Activated T-cell treated with anti-CD3 and anti-CD28 coated beads, Interleukin-2, amount 50 U/mL, for 72 hours (primary cell): ENCODE results near the gene RSAD2. TPM values are rescaled to one million over a fixed set of nuclear protein-coding genes. Genes with fewer than 3 reads are reported as not detected.

ENCODE experiments used
- ATAC-seq, 2 donors: fragments of 150-1000 bp; cut with Tn5 transposase; replicated peaks in 1 of 2; 2 replicates each; pipeline ENCODE4 v1.10.0; 2021; ENCODE audit warnings: moderate library complexity in 2 of 2, mild to moderate bottlenecking in 1 of 2
- DNase-seq, 2 donors: peaks; one replicate each; pipeline ENCODE4 v3.0.0; 2021 to 2022; ENCODE audit warnings: mixed read lengths in 1 of 2
- H3K27ac Mint-ChIP-seq: one replicate; pipeline ENCODE4 v1.8.0; 2022; ENCODE audit warnings: mild to moderate bottlenecking, moderate library complexity, mixed read lengths
- H3K27me3 Mint-ChIP-seq: one replicate; pipeline ENCODE4 v1.8.0; 2022; ENCODE audit warnings: low read depth, mixed read lengths
- H3K36me3 Mint-ChIP-seq, 2 donors: one replicate each; pipeline ENCODE4 v1.8.0; 2022; ENCODE audit warnings: mixed read lengths in 2 of 2, mild to moderate bottlenecking in 1 of 2; ENCODE audit not compliant: insufficient read depth in 2 of 2
- H3K4me1 Mint-ChIP-seq: one replicate; pipeline ENCODE4 v1.8.0; 2022; ENCODE audit warnings: low read depth, mixed read lengths
- H3K4me3 Mint-ChIP-seq, 2 donors: one replicate each; pipeline ENCODE4 v1.8.0; 2022; ENCODE audit warnings: mild to moderate bottlenecking in 2 of 2, mixed read lengths in 2 of 2, moderate library complexity in 2 of 2
- H3K9me3 Mint-ChIP-seq, 2 donors: one replicate each; pipeline ENCODE4 v1.8.0; 2022; ENCODE audit warnings: mixed read lengths in 2 of 2
- total RNA-seq, 2 donors: library from RNA; stranded (reverse); gene quantifications; one replicate each; pipeline ENCODE4 v1.2.3, GENCODE V29; 2022

RSAD2 gene
- total RNA-seq, 2 donors from 2014 or later, result 5.4 to 17.8 TPM

DNA sequence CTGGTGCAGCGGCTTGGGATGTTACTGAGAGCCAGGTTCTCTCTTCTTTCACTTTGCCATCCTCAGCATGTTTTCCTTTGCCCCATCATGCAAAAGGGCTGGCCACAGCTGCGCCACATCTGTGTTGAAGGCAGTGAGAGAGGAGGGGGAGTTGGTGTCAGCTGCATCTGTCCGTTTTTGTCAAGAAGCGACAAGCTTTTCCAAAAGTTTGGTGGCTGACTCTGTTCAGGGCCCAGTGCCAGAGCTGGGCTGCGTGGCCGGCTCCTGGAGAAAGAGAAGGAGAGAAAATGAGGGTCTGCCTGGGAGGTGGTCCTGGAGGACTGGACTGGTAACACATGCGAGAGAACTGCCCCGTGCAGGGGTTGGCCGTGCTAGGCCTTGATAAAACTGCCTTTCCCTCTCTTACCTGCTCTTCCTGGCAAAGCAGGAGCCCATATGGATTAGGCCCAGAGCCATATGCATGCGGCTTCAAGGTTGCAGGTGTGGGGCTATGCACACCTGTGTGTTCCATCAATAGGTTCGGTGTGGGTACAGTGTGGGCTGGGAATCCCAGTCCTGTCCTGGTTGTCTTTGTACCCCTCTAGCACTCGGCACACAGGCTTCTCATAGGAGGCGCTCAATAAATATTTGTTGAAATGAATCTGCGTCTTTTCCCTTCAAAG, 48.6 kb downstream of the RSAD2 start:
- Mint-ChIP-seq H3K4me1 (peaks cover 66% of the 10 kb centered on the region), H3K4me3 (no peak overlapping the region), H3K36me3 (peaks cover 14 to 40% of the 10 kb centered on the region in 2 donors), H3K27me3 (no peaks in the 10 kb centered on the region), H3K9me3 (peaks cover 2 to 5% of the 10 kb centered on the region in 2 donors), H3K27ac (no peak overlapping the region)
- DNase-seq (no peak), ATAC-seq (no peak)

DNA sequence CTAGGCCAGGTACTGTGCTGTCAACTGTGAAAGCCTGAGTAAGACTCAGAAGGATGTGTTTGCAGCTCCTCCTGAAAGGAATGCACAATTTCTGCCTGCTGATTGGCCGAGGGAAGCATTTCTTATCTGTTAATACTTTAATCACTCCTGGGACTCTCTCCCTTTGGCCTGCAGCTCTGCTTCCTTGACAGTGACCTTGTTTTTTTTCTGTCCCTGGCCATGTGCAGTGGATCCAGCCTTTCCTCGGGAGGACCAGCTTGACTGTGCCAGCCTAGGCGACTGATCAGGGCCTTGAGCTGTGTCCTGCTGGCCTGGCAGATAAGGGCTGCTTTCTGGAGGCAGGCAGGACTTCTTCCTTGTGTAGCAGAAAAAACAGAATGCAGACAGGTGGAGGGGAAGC, 49.6 kb downstream of the RSAD2 start:
- H3K4me1 Mint-ChIP-seq, result peaks cover 65% of the 10 kb centered on the region
- H3K36me3 Mint-ChIP-seq, result peaks cover 15 to 49% of the 10 kb centered on the region in 2 donors
- no peak for DNase-seq
- H3K27me3 Mint-ChIP-seq, result no peaks in the 10 kb centered on the region
- H3K4me3 Mint-ChIP-seq, result no peak overlapping the region
- H3K27ac Mint-ChIP-seq, result no peak overlapping the region
- ATAC-seq, result no peak
- peaks cover 3 to 5% of the 10 kb centered on the region in 2 donors for H3K9me3 Mint-ChIP-seq

DNA sequence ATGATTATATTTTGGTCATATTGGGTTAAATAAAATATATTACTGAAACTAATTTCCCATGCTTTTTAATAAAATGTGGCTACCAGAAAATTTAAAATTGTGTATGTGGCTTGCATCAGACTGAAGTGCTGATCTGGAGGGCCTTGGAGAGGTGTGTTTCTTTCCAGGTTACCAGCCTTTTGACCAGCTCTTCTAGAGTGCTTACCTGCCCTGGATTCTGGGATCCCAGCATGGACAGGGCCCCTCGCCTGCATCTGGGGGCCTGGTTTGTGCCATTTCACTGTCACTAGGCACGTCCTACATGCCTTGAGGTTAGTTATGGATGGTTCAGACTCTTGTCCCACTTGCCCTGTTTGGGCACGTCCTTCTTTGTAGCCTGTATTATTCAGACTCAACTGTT, 50.2 kb downstream of the RSAD2 start:
- H3K4me1 Mint-ChIP-seq, result peaks cover 63% of the 10 kb centered on the region
- H3K9me3 Mint-ChIP-seq, result peaks cover 3 to 5% of the 10 kb centered on the region in 2 donors
- no peaks in the 10 kb centered on the region for H3K27me3 Mint-ChIP-seq
- ATAC-seq (no peak), DNase-seq (no peak)
- no peak overlapping the region for H3K27ac Mint-ChIP-seq
- no peak overlapping the region for H3K4me3 Mint-ChIP-seq
- peaks cover 15 to 50% of the 10 kb centered on the region in 2 donors for H3K36me3 Mint-ChIP-seq

DNA sequence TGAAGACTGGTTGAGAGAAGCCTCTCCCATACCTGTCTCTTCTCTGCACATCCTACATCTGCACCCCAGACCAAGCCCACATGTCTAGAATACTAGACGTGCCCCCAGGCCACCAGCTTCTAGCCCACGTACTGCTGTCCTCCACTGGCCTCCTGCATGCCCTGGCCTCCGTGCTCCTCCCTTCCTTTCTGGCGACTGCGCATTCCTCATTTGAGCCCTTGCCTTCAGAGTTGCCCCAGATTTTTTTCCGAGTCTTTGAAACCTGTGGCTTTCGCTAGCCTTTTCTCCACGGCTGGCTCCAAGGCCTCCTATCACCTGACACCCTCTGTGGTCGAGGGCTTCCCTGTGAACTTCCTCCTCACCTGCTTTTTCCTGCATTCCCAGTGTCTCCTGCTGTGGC, 50.9 kb downstream of the RSAD2 start:
- peaks cover 15 to 49% of the 10 kb centered on the region in 2 donors for H3K36me3 Mint-ChIP-seq
- peaks cover 3 to 5% of the 10 kb centered on the region in 2 donors for H3K9me3 Mint-ChIP-seq
- no peaks in the 10 kb centered on the region for H3K27me3 Mint-ChIP-seq
- H3K27ac Mint-ChIP-seq, result peak overlapping the region; percentile 83
- ATAC-seq (no peak), DNase-seq (no peak)
- H3K4me3 Mint-ChIP-seq, result peak overlapping the region in 1 of 2 donors; percentile 24
- H3K4me1 Mint-ChIP-seq, result peaks cover 62% of the 10 kb centered on the region

DNA sequence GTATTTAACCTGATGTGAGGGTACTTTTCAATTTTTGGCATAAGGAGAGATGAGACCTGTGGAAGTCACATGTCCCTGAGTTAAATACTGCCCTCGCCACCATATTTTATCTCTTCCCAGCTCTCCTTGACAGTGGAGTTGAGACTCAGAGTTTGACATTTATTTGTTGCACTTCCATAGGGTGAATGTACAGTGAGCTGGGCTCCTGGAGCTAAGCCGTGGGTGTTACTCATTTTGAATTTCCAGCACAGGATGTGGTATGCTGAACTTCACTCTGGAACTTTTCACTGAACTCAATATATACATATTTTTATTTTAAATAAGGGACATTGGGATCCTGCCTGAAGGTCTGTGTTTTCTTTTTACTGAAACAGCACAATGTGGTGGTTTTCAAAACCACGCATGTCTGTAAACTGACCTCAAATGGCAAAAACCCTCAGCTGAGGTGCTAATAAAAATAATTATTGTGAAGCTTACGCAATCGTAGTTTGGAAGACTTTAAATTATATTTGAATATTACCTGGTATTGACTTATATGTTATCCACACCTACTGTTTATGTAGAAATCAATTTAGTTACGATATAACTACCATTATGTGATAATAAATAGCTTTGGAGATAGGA, 51.7 kb downstream of the RSAD2 start:
- no peak overlapping the region for H3K27ac Mint-ChIP-seq
- ATAC-seq (no peak), DNase-seq (no peak)
- peak overlapping the region in 1 of 2 donors; percentile 4 for H3K4me3 Mint-ChIP-seq
- no peaks in the 10 kb centered on the region for H3K27me3 Mint-ChIP-seq
- peaks cover 3 to 5% of the 10 kb centered on the region in 2 donors for H3K9me3 Mint-ChIP-seq
- peaks cover 15 to 42% of the 10 kb centered on the region in 2 donors for H3K36me3 Mint-ChIP-seq
- peaks cover 59% of the 10 kb centered on the region for H3K4me1 Mint-ChIP-seq

DNA sequence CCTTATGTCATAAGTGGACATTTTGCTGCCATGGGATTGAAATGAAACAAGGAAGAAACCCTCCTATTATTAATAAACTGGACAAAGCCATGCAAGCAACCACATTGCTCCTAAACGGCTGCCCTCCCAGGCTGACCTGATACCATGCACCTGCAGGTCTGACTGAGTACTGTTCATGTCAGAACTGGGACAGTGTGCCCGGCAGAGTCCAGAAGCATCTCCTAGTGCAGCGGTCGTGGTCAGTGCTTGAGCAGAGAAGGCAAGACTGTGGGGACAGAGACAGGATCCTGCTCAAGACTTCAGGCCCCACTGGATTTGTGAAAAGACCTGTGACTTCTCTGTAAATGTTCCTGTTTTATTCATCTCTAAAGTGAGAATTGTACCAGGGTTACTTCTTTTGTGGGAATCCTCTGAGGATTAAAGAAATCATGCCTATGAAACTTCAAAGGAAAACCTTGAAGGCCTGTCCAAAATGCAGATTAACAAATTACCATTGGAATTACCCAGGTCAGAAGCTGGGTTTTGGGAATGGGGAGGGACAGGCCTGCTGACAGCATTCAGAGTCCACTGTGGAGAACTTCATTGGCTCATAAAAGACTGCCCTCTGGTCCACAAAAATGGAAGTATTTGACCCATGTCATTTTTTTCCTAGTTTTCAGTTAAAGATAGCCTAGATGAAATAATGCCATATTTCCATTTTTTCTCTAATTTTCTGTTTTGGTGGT, 53.5 kb downstream of the RSAD2 start:
- Mint-ChIP-seq H3K27ac (peak overlapping the region; percentile 22), H3K4me1 (peaks cover 51% of the 10 kb centered on the region), H3K27me3 (no peaks in the 10 kb centered on the region), H3K9me3 (peaks cover 3 to 5% of the 10 kb centered on the region in 2 donors), H3K36me3 (peaks cover 15 to 36% of the 10 kb centered on the region in 2 donors), H3K4me3 (no peak overlapping the region)
- no peak for DNase-seq
- ATAC-seq, result no peak

DNA sequence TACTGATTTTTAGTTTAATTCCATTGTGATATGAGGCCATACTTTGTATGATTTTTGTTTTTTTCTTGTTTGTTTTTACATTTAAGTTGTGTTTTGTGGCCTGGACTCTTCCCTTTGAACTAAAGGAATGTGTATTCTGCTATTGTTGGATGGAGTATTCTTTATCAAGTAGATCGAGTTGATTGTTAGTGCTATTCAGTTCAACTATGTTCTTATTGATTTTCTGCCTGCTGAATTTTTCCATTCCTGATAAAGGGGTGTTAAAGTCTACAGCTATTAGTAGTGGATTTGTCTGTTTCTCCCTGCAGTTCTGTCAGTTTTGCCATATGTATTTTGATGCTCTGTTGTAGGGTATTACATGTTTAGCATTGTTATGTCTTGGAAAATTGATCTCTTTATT, 54.2 kb downstream of the RSAD2 start:
- peak overlapping the region; percentile 22 for H3K27ac Mint-ChIP-seq
- ATAC-seq (no peak), DNase-seq (no peak)
- no peaks in the 10 kb centered on the region for H3K27me3 Mint-ChIP-seq
- peaks cover 50% of the 10 kb centered on the region for H3K4me1 Mint-ChIP-seq
- peaks cover 15 to 32% of the 10 kb centered on the region in 2 donors for H3K36me3 Mint-ChIP-seq
- H3K4me3 Mint-ChIP-seq, result no peak overlapping the region
- peaks cover 3 to 5% of the 10 kb centered on the region in 2 donors for H3K9me3 Mint-ChIP-seq

DNA sequence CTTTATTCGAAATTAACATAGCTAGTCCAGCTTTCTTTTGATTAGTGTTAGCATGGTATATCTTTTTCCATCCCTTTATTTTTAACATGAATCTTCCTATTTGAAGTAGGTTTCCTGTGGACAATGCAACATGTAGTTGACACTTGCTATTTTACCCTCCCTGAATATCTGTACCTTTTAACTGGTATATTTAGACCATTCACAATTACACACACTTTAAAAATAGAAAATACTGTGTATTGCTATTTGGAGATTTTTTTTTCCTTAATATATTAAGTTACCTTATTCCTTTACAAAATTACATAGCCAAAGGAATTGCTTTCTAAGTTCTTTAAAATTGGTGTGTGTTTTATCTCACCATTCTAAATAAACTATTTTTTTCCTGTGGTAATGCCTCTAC, 54.6 kb downstream of the RSAD2 start:
- H3K9me3 Mint-ChIP-seq, result peaks cover 3 to 5% of the 10 kb centered on the region in 2 donors
- H3K4me1 Mint-ChIP-seq, result peaks cover 50% of the 10 kb centered on the region
- H3K36me3 Mint-ChIP-seq, result peaks cover 15 to 28% of the 10 kb centered on the region in 2 donors
- H3K27me3 Mint-ChIP-seq, result no peaks in the 10 kb centered on the region
- DNase-seq (no peak), ATAC-seq (no peak)
- no peak overlapping the region for H3K4me3 Mint-ChIP-seq
- no peak overlapping the region for H3K27ac Mint-ChIP-seq

DNA sequence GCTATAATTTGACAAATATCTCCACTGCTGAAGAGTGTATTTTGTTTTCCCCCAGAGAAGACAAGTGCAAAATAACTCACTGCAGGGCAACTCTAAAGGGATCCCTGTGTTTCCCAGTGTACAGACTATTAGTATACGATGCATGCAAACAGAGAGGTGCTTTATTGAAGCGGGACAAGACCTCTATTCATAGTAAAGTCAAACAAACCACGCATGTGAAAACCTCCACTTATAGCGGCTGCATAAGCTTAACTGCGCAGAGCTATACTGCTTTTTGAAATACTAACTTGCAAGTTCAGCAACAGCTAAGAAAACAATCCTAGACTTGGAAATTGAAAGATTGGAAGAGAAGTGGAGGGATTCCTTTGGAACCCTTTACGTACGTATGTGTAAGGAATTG, 55.3 kb downstream of the RSAD2 start:
- DNase-seq (no peak), ATAC-seq (no peak)
- H3K27me3 Mint-ChIP-seq, result no peaks in the 10 kb centered on the region
- H3K27ac Mint-ChIP-seq, result no peak overlapping the region
- H3K9me3 Mint-ChIP-seq, result peaks cover 3 to 5% of the 10 kb centered on the region in 2 donors
- no peak overlapping the region for H3K4me3 Mint-ChIP-seq
- H3K4me1 Mint-ChIP-seq, result peaks cover 55% of the 10 kb centered on the region
- peaks cover 13 to 22% of the 10 kb centered on the region in 2 donors for H3K36me3 Mint-ChIP-seq

DNA sequence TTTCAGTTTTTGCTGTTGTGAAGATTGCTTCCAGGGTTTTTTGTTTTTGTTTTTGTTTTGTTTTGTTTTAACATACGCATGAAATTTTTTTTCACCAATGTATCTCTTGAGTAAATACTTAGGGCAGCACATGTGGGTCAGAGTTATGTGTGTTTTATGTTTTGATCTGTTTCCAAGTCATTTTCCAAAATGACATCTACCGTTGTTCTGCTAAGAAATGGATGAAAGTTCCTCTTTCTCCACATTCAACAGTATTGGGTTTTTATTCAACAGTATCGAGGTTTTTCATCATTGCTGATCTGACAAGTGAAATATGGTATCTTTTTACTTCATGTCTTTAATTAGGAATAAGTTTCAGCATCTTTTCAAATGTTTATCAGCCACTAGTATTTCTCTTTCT, 56.3 kb downstream of the RSAD2 start:
- no peak overlapping the region for H3K4me3 Mint-ChIP-seq
- peaks cover 45% of the 10 kb centered on the region for H3K4me1 Mint-ChIP-seq
- H3K27ac Mint-ChIP-seq, result no peak overlapping the region
- no peak for ATAC-seq
- peaks cover 4 to 12% of the 10 kb centered on the region in 2 donors for H3K36me3 Mint-ChIP-seq
- DNase-seq, result no peak
- no peaks in the 10 kb centered on the region for H3K27me3 Mint-ChIP-seq
- peaks cover 0 to 1% of the 10 kb centered on the region in 2 donors for H3K9me3 Mint-ChIP-seq

DNA sequence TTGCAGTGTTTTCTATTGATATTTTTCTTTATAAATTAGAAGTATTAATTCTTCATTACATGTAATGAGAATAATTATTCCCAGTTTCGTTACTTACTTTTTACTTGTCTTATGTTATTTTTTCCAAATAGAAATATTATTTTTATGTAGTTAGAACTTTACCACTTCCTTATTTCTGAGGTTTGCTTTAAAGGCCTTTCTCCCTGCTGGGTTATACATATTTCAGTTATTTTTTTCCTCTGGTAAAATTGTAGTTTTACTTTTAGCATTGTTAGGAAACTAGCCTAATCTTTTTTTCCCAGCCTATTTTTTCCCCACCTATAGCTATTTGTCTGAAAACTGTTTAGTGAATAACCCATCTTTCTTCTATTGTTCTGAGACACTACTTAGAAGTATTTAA, 56.8 kb downstream of the RSAD2 start:
- peaks cover 41% of the 10 kb centered on the region for H3K4me1 Mint-ChIP-seq
- no peak for DNase-seq
- no peaks in the 10 kb centered on the region for H3K27me3 Mint-ChIP-seq
- ATAC-seq, result no peak
- no peak overlapping the region for H3K27ac Mint-ChIP-seq
- H3K9me3 Mint-ChIP-seq, result peaks cover 0 to 1% of the 10 kb centered on the region in 2 donors
- H3K36me3 Mint-ChIP-seq, result peaks cover 2 to 11% of the 10 kb centered on the region in 2 donors
- H3K4me3 Mint-ChIP-seq, result no peak overlapping the region

DNA sequence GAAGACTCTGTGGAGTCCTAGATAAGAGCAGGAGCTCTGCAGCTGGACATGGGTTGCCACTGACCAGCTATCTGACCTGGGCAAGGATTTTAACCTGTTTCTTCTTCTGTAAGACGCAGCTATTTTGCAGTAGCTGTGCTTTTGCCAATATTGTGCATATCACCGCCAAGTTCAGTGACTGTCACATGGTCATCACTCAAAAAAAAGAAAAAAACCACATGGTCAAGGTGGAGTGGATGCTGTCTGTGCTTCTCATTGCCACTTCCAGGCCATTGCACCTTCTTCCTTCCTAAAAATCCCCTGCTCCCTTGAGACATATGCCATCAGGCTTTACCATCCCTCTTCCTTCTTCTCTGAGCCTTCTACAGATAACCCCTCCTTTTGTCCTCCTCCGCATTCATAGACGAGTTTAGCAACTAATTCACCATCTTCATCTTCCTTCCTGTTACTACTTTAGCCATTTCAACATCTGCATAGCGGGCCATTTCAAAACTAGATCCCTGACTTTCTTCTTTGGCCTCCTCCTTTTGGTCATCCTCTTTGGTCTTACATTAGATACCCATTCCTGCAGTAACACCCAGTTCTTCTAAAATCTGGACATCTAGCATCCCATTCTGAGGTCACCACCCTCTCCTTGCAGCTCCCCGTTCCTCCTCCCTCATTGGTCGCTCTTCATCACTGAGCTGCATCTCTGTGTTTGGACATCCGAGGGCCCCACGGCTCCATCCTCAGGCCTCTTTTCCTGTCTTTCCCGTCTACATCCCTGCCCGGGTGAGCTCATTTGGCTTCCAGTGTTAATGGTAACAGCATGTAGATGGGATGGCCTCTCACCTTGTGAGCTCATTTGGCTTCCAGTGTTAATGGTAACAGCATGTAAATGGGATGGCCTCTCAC, 57.4 kb downstream of the RSAD2 start:
- no peak overlapping the region for H3K4me3 Mint-ChIP-seq
- no peak for DNase-seq
- ATAC-seq, result no peak
- peaks cover 0 to 1% of the 10 kb centered on the region in 2 donors for H3K9me3 Mint-ChIP-seq
- H3K4me1 Mint-ChIP-seq, result peaks cover 38% of the 10 kb centered on the region
- no peaks in the 10 kb centered on the region for H3K27me3 Mint-ChIP-seq
- H3K27ac Mint-ChIP-seq, result no peak overlapping the region
- peaks cover 2 to 11% of the 10 kb centered on the region in 2 donors for H3K36me3 Mint-ChIP-seq
